Measurements from ENCODE around the gene TMEM140.

GRCh38 chr7:135168001-135168400, 20.1 kb downstream of the TMEM140 start:
- TF ChIP-seq CTCF (IDR thresholded peaks at IDR 0.05) (no peak), ZFX (IDR thresholded peaks at IDR 0.05; ENCODE audit: borderline replicate concordance) (no peak)
